HL-60 (cell line): Measurements from ENCODE around the gene ABCC4.

Source experiments
- DNase-seq, 2 experiments: peaks; one replicate each; pipeline ENCODE4 v3.0.0-alpha.2; 2010 to 2020; ENCODE audit warnings: low read depth in 1 of 2, low spot score in 1 of 2
- H3K27ac ChIP-seq: fragments of 250-450 bp; sonication (Bioruptor Pico); replicated peaks from 2 replicates; pipeline ENCODE4 v1.5.1; 2020; ENCODE audit warnings: mild to moderate bottlenecking, moderate library complexity
- H3K27me3 ChIP-seq: fragments of 250-450 bp; sonication (Bioruptor Pico); 2 replicates; pipeline ENCODE4 v1.5.1; 2021; ENCODE audit warnings: mild to moderate bottlenecking, moderate library complexity; ENCODE audit not compliant: insufficient read depth, poor library complexity, severe bottlenecking
- H3K4me3 ChIP-seq: replicated peaks from 2 replicates; pipeline ENCODE4 v1.5.1; 2011; ENCODE audit warnings: mild to moderate bottlenecking, control low read depth, low read length; ENCODE audit not compliant: insufficient read depth
- GABPA ChIP-seq: IDR thresholded peaks from 2 replicates; pipeline ENCODE4 v1.6.1; 2012; ENCODE audit warnings: low read depth
- POLR2AphosphoS5 ChIP-seq: IDR thresholded peaks from 2 replicates; pipeline ENCODE4 v1.6.1; 2012; ENCODE audit warnings: low read depth
- REST ChIP-seq: IDR thresholded peaks from 2 replicates; pipeline ENCODE4 v1.6.1; 2012; ENCODE audit warnings: low read depth; ENCODE audit not compliant: insufficient replicate concordance
- SPI1 ChIP-seq: IDR thresholded peaks from 2 replicates; pipeline ENCODE4 v1.6.1; 2012; ENCODE audit warnings: low read depth, mild to moderate bottlenecking, borderline replicate concordance
- TF ChIP-seq, protein P1 (sequence below): IDR thresholded peaks from one replicate; pipeline ENCODE4 v1.5.1; 2011; ENCODE audit warnings: low read length, control low read depth, inconsistent platforms; ENCODE audit not compliant: insufficient read depth

Gene ABCC4

GRCh38 chr13:95019886-95020285 lies 281.4 kb downstream of the ABCC4 start:
- H3K27ac ChIP-seq, result no peak overlapping the region
- no peaks in the 10 kb centered on the region for H3K27me3 ChIP-seq
- TF ChIP-seq POLR2AphosphoS5 (no peak), REST (no peak), SPI1 (no peak), GABPA (no peak)
- TF ChIP-seq, protein P1, sequence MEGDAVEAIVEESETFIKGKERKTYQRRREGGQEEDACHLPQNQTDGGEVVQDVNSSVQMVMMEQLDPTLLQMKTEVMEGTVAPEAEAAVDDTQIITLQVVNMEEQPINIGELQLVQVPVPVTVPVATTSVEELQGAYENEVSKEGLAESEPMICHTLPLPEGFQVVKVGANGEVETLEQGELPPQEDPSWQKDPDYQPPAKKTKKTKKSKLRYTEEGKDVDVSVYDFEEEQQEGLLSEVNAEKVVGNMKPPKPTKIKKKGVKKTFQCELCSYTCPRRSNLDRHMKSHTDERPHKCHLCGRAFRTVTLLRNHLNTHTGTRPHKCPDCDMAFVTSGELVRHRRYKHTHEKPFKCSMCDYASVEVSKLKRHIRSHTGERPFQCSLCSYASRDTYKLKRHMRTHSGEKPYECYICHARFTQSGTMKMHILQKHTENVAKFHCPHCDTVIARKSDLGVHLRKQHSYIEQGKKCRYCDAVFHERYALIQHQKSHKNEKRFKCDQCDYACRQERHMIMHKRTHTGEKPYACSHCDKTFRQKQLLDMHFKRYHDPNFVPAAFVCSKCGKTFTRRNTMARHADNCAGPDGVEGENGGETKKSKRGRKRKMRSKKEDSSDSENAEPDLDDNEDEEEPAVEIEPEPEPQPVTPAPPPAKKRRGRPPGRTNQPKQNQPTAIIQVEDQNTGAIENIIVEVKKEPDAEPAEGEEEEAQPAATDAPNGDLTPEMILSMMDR, result no peak
- DNase-seq, result no peak
- H3K4me3 ChIP-seq, result no peak overlapping the region

GRCh38 chr13:95007322-95007721 lies 293.9 kb downstream of the ABCC4 start:
- DNase-seq, result no peak
- TF ChIP-seq, protein P1, result no peak
- TF ChIP-seq POLR2AphosphoS5 (no peak), REST (no peak), SPI1 (no peak), GABPA (no peak)
- peaks cover 8% of the 10 kb centered on the region for H3K27me3 ChIP-seq
- no peak overlapping the region for H3K4me3 ChIP-seq
- no peak overlapping the region for H3K27ac ChIP-seq

- H3K27ac ChIP-seq, result no peak overlapping the region
- TF ChIP-seq, protein P1, result no peak
- TF ChIP-seq SPI1 (no peak), POLR2AphosphoS5 (no peak), REST (no peak), GABPA (no peak)
- H3K27me3 ChIP-seq, result peaks cover 13% of the 10 kb centered on the region
- no peak overlapping the region for H3K4me3 ChIP-seq
- DNase-seq, result no peak
These were observed 296.0 kb downstream of the ABCC4 start for GRCh38 chr13:95005300-95005699.
